HG03432 (cell line): ENCODE data around the gene AHDC1.
"Not testable (repeated sequence)": the region's sequence is repeated elsewhere in the genome, so short reads cannot be mapped to it uniquely, and the experiment has no call there.

ENCODE experiments used
- ATAC-seq: cut with Tn5 transposase; IDR thresholded peaks from one replicate; pipeline ENCODE4 v1.9.1; 2021; ENCODE audit warnings: mild to moderate bottlenecking, moderate library complexity; ENCODE audit not compliant: unreplicated experiment

Gene AHDC1

DNA sequence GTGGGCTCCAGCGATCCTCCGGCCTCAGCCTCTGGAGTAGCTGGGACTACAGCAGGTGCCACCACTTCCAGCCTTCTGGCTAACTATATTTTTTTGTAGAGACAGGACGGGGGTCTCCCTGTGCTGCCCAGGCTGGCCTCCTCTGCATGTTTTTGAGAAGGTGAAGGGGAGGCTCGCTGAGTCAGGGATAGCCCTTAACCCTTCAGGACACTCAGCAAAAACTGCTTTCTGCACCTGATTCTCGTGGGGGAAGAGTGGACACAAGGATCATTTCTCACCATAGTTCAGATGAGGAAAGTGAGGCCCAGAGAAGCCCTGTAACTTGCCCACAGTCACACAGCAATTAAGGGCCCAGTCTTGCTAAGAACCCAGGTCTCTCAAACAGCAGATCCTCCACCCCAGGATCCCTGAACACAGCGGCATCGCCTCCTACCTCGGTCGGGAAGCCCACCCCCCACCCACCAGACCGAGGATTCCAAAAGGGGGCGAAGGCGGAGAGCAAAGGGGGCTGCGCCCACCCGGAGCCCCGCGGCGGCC, 29.8 kb upstream of the AHDC1 start:
- no peak for ATAC-seq

DNA sequence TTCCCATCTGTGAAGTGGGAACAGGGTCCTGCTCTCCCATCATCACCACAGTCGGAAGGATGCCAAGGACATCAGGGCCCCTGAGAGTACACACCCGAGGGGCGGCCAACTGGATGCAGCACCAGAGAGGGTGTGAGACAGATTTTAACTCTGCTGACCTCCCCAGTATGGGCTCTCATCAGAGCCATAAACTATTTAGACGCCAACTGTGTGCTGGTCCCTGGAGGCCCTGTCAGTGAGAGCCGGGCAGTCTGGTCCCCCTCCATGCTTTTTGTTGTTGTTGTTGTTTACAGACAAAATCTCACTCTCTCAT, 29.3 kb upstream of the AHDC1 start:
- no peak for ATAC-seq

DNA sequence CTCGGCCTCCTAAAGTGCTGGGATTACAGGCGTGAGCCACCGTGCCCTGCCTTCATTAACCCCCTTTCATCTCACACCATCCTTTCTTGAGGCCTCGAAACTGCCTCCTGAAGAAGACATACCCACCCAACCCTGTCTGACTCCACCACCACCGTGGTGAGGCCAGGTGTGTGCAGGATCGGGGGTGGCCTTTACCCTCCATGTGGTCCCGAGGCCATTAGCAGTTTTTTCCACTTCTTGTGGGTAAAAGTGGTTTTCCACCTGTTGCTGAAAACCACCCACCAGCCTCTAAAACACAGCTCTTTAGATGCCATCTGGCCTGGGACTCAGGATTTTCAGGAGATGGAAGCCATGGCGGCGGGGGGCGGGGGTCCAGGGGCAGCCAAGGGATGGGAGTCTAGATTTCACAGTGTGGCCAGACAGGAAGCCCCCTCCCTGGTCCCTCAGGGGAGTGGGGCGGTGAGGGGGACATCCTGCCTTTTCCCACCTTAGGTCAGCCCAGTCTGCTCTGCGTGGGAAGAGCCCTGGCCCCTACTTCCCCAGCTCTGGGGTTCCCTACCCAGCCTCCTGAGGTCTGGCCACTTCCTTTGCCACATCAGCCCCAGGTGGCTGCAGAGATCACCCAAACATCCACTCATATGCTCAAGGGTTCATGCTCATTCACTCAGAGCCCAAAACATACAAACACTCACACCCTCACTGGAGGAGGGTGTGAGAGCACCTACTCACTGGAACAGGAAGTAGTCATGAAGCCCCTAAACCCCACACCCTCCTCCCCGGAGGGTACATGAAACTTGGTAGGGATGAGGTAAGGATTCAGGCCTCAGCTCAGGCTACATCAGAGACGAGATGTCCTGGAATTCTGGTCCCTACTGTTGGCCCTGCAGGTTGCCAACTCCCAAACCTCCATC, 28.7 kb upstream of the AHDC1 start:
- peak; percentile 33 for ATAC-seq

DNA sequence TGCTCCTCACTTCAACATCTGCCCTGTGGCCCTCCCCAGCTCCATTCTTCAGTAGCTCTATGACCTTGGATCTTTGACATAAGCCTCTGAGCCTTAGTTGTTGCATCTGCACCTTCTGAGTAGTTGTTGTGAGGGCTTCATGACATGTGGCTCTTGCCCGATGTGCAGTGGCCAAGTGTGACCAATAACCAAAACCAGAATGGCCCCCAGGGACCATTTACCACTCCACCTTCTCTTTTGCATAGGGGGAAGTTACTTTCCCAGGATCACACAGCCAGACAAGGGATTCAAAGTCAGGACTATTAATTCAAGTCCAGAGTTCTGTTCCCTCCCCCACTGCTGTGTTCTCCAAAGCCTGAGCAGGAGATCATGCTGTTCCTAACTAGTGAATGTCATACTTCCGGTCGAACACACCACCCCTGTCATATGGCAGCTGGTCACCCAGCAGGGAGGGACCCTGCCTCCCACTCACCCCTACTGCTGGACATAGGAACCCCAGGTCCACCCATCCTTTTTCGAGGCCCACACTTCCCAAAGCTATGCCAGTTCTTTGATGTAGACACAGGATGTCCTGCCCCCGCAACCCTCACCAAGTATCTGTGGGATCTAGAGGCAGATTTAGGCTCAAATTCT, 27.0 kb upstream of the AHDC1 start:
- peak; percentile 21 for ATAC-seq

DNA sequence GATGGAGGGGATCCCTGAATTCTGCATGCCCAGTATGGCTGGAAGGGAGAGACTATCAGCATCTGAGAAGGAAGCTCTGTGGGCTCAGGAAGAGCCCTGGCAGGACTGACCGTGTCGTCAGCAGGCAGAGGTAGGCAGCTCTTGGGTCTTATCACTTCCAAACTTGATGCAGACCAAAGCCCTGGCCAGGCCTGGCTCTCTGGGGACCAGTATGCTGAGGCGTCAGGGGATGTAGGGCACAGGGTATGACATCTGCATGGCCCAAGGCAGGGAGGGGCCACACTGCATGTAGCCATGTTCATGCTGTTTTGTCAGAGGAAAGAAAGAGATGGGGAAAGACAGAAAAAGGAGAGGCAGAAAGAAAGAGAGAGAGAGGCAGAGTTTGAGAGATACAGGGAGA, 24.8 kb upstream of the AHDC1 start:
- no peak for ATAC-seq

DNA sequence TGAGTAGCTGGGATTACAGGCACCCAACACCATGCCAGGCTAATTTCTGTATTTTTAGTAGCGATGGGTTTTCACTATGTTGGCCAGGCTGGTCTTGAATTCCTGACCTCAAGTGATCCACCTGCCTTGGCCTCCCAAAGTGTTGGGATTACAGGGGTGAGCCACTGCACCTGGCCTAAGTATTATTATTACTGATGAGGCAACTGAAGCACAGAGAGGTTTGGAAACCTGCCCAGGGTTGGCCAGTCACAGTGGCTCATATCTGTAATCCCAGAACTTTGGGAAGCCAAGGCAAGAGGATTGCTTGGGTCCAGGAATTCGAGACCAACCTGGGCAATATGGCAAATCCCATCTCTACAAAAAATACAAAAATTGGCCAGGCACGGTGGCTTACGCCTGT, 23.8 kb upstream of the AHDC1 start:
- ATAC-seq: not testable (repeated sequence)

DNA sequence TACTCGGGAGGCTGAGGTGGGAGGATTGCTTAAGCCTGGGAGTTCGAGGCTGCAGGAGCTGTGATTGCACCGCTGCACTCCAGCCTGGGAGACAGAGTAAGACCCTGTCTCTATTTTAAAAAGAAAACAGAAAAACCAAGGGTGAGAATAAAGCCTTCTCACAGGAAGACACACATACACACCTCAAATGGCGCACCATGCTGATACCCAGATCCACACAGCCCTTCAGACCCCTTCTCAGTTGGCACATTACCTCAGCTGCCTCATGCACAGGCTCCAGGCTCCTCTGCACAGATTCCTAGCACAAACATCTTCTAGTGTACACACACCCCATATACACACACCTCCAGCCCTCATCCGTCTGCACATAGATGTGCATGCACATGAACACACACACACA, 23.1 kb upstream of the AHDC1 start:
- no peak for ATAC-seq

DNA sequence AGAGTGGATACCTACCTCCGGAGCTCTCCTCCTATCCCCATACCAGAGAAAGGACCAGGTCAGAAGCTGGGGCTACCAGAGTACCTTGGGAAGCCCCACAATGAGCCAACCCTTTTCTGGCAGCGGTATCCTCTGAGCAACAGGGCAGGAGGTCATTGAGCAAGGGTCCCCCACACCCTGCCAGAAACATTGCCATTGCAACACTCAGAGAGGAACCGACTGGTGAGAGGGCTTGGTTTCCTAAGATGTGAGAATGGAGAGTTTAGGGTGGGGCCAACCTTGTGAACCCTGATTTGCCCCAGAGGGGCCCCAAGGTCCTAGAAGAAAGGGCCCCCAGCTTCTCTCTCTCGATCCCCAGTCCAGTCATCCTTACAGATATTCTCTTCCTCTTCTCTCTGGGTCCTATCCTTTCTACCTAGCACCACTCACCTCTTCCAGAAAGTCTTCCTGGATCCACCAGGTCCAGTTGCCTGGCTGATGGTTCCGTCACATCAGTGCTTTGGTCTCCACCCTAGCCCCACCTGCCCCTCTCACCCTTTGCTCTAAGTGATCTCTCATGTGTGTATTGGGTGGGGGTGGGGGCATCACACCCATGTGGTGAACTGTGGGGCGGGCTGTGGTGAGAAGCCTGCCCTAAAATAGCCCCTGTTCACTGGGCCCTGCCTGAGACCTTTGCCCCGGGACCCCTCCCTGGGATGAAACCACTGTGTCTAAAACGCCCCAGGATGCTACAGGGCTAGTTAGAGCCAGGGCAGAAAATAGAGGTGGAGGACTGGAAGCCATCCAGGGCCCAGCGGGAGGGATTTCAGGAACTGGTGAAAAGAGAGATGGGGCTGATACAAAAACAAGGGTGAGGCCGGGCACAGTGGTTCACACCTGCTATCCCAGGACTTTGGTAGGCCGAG, 22.3 kb upstream of the AHDC1 start:
- no peak for ATAC-seq

DNA sequence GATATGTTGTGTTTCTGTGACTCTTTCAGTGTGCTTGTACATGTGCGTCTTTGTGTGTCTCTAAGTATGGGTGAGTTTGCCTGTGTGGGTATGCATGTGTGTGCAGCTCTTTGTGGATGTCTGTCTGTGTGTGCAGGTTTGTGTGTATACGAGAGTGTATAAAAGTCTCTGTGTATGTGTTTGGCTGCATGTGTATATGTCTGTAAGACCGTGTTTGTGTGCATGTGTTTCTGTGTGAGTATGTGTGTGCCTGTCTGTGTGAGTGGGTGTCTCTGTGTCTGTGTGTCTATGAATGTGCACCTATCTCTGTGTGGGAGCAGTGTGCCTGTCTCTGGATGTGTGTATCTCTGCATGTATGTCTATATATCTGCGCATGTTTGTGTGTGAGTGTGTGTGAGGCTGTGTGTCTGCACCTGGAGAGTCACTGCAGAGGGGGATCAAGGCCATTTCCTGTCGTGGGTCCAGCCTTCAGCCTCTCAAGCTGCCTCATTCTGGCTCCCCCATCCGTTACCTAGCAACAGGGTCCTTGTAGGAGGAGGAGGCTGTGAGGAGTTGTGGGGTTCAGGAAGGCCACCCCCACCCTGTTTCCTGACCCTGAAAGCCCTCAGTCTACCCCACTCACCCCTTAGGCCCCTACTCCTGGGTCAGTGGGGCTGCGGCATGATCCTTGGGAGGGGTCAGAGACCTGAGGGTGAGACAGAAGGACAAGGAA, 20.7 kb upstream of the AHDC1 start:
- ATAC-seq: peak; percentile 22

DNA sequence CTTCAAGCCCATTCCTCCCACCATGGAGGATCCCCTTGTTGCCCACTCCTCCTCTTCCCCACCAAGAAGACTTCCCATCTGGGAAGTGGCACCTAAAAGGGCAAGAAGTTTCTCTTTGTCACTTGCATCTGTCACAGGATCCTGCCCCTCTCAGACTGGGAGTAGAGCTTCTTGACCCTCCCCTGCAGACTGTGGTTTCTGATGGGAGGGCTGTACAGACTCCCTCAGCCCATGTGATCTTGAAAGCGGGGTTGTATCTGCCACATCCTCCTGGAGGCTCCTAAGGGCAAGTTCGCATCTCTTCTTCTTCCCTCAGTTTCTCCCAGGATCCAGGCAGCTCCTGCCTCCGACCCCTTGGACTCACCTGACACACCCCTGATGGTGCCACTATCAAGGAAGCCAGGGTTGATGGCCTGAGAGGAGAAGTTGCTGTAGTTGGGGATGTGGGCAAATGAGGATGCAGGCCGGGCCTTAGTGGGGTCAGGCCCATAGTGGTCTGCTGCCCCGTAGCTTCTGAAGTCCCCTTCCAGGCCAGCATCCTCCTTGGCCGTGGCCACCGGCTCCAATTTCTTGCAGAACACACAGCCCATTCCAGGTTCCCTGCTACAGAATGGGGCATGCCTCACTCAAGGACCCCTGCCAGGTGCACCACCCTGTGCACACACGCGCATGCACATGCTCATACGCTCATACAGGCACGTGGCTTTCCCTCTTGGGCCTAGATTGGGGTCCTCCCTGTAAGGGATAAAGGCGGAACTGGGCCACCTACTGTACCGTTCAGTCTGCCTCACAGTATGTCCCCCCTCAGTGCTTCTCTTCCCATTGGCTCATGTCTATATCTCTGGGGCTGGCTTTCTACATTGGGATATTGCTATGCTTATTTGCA, 19.6 kb upstream of the AHDC1 start:
- no peak for ATAC-seq

DNA sequence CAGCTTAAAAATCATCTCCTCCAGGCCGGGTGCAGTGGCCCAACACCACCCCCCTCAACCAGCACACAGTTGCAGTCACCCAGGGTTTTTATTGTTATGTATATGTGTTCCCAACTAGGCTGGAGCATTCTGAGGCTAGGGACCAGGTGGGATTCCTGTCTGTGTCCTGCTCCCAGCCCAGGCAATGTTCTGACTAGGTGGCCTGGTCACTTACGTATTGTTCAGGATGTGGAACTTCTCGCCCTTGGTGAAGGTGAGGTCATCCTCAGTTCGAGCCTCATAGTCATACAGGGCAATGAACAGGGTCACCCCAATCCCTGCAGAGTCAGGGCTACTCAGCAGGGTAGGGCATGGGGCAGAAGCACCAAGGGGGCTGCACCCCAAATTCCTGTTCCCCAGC, 18.9 kb upstream of the AHDC1 start:
- ATAC-seq: no peak

DNA sequence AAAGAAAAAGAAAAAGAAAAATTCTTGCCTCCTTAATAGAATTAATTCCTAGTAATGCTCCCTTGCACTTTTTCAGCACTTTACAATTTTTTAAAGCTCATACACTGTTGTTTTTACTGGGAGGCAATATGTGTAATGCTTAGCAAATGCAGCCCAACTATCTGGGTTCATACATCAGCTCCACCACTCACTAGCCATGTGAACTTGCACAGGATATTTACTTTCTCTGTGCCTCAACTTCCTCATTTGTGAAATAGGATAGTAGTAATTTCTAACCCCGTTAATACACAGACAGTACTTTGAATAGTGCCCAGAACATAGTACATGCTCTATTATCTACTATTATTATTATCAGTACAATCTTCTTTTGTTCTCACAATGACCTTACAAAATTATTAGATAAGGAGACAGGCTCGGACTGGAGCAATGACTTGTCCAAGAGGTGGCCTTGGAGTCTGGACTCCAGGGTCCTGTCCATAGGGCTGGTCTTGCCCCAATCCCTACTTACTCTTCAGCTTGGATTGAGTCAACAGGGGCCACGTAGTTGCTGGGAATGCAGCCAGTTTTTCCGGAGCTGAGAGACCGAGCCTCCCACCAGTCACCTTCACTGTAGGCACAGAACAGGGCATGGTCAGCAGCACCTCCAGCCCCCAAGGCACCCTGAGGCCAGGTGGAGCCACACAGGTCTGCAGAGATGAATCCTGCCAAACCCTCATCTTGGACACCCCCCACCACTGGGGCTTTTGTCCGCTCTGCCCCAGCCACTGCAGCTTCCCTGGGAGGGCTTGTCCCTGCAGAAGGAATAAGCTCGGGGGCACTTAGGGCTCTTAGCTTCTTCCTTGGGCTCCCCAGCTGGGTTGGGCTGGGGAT, 17.3 kb upstream of the AHDC1 start:
- ATAC-seq: no peak

DNA sequence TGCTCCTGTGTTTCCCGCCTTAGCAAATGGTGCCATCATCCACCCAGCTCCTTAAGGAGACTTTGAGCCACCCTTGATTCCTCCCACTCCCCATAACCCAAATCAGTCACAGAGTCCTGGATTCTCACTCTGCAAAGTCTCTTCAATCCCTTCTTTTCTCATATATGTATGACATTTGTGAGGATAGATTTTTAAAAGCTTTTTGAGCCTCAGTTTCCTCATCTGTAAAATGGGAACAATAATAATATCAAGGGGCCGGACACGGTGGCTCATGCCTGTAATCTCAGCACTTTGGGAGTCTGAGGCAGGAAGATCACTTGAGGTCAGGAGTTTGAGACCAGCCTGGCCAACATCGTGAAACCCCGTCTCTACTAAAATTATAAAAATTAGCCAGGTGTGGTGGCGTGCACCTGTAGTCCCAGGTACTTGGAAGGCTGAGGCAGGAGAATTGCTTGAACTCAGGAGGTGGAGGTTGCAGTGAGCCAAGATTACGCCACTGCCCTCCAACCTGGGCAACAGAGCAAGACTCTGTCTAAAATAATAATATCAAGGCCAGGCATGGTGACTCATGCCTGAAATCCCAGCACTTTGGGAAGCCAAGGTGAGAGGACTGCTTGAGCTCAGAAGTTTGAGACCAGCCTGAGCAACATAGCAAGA, 16.0 kb upstream of the AHDC1 start:
- ATAC-seq: not testable (repeated sequence)

DNA sequence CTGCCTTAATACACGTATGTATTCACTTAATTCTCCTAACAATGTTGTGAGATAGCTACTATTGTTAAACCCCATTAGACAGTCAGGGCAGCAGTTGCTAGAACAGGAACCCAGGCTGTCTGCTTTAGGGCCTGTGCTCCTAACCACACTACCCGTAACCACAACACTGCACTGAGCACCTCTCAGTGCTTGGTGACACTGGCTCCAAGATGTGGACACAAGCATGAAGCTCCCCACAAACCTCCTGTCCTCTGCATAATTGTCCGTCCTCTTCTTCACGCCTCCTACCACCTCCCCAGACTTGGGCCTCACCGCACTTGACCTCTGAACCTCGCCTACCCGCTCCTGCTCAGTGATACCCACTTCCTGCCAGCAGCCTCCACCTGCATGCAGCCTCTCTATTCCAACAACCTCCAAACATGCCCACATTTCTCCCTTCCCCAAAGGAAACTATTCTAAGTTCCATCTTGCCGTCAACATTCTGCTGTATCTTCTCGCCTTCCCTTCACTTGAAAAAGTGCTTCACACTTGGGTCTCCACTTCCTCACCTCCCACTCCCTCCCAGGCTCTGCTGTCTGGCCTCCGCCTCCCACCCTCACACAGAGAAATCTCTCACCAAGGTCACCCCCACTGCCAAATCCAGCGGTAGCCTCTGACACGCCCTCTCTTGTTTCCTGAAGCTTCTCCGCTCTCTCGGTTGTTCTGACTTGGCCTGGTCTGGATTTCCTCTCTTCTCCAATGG, 14.6 kb upstream of the AHDC1 start:
- ATAC-seq: no peak

DNA sequence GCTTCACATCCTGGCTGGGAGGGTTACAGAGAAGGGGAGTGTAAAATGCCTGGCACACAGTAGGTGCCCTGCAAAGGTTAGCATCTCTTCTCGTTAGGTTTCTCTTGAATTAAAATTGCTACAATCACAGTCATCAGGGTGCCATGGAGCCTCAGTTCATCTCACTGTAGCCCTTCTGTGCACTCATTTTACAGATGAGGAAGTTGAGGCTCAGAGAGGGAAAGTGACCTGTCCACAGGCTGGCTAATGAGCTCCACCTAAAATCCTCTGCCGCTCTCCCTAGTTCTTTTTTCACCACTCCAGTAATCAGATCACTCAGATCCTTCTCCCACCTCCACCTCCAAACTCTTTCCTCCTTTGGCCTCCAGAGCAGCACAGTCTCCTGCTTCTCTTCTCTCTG, 13.5 kb upstream of the AHDC1 start:
- ATAC-seq: no peak

DNA sequence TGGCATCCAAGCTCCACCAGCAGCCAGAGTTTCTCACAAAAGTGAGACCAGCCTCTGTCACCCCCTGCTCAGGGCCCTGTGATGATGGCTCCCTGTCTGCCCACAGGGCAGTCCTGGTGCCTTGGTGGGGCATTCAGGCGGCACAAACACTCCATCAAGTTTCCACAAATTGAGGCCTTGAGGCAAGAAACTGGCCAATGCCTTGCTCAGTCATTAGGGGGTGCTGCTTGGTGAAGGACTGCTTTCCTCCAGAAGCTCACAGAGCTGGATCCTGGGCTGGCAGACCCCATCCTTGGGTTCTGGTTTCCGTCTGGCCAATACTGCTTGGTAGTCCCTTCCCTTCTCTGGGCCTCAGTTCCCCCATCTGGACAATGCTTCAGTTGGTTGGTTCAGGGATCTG, 12.5 kb upstream of the AHDC1 start:
- ATAC-seq: no peak

DNA sequence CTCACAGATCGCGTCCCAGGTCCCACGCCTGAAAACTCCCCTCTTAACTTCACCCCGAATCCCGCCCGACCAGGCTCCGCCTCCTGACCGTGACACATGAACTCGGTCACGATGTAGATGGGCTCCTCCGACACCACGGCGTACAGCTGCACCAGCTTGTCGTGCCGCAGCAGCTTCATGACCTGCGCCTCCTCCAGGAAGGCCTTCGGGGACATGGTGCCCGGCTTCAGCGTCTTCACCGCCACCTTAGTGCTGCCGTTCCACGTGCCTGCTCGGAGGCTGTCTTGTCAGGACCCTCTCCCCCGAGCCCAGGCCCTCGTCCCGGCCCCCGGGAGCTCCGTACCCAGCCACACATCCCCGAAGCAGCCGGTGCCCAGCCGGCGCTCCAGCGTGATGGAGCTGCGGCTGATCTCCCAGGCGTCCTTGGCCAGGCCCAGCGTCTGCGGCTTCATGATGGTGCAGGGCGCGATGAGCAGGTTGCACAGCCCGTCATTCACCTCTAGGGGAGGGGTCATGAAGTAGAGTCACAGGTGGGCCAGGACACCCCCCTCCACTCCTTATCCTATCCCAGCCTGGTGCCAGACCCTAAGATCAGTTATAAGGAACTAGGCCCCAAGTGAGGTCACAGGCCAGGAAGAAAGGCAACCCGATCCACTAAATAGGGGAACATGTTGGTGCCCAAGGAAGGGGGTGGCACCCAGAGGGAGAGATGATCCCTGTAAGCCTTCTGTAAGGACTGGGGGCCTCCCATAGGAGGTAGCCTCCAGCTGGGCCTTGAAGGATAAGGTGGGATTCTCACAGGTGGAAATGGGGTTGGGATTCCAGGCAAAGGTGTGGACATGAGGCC, 11.6 kb upstream of the AHDC1 start:
- ATAC-seq: no peak
